ENCODE results near the gene EPX. TPM values are rescaled to one million over a fixed set of nuclear protein-coding genes. Genes with fewer than 3 reads are reported as not detected.

The EPX gene
- total RNA-seq, 6 experiments from 2014 or later = not detected

GRCh38 chr17:58253082-58253481 lies 60.6 kb downstream of the EPX start:
- H3K36me3 Mint-ChIP-seq (ENCODE audit: low read depth) = no peaks in the 10 kb centered on the region
- H3K4me1 Mint-ChIP-seq (ENCODE audit: low read depth) = no peaks in the 10 kb centered on the region
- no peak for TF ChIP-seq CTCF (IDR thresholded peaks at IDR 0.05)
- no peaks in the 10 kb centered on the region for H3K9me3 Mint-ChIP-seq
- no peak overlapping the region for H3K27ac Mint-ChIP-seq
- H3K27me3 Mint-ChIP-seq (ENCODE audit: insufficient read depth) = peaks cover 35% of the 10 kb centered on the region
- no peak overlapping the region for H3K4me3 Mint-ChIP-seq
- DNase-seq = no peak

Other genes with a start within 250 kb of the EPX start
- 10 to 100 TPM; 34.0 to 41.0 (median 34.9) TPM for gene CUEDC1, start 237.3 kb upstream of the EPX start, total RNA-seq (2021; fragmentation: NEBNext Ultra II Directional; extraction: Animal tissue kit (Norgen Biotek cat#: 25700))
- 10 to 100 TPM; 41.7 to 56.5 (median 51.8) TPM for gene VEZF1, start 204.5 kb upstream of the EPX start, total RNA-seq (2021; fragmentation: NEBNext Ultra II Directional; extraction: Animal tissue kit (Norgen Biotek cat#: 25700))
- 100 to 1,000 TPM; 216 to 296 (median 271) TPM for gene SRSF1, start 185.5 kb upstream of the EPX start, total RNA-seq (2021; fragmentation: NEBNext Ultra II Directional; extraction: Animal tissue kit (Norgen Biotek cat#: 25700))
- gene DYNLL2, start 109.3 kb upstream of the EPX start, total RNA-seq (2021; fragmentation: NEBNext Ultra II Directional; extraction: Animal tissue kit (Norgen Biotek cat#: 25700)) = 10 to 100 TPM; 31.8 to 38.9 (median 35.5) TPM
- gene OR4D1, start 44.3 kb upstream of the EPX start, total RNA-seq (2021; fragmentation: NEBNext Ultra II Directional; extraction: Animal tissue kit (Norgen Biotek cat#: 25700)) = not detected
- gene OR4D2, start 25.7 kb upstream of the EPX start, total RNA-seq (2021; fragmentation: NEBNext Ultra II Directional; extraction: Animal tissue kit (Norgen Biotek cat#: 25700)) = not detected
- gene MKS1, start 26.5 kb downstream of the EPX start, total RNA-seq (2021; fragmentation: NEBNext Ultra II Directional; extraction: Animal tissue kit (Norgen Biotek cat#: 25700)) = 10 to 100 TPM in 1 of 6 experiments, 1 to 10 TPM in 5; 8.3 to 10.4 (median 8.9) TPM
- gene LPO, start 45.9 kb downstream of the EPX start, total RNA-seq (2021; fragmentation: NEBNext Ultra II Directional; extraction: Animal tissue kit (Norgen Biotek cat#: 25700)) = not detected
- gene MPO, start 88.2 kb downstream of the EPX start, total RNA-seq (2021; fragmentation: NEBNext Ultra II Directional; extraction: Animal tissue kit (Norgen Biotek cat#: 25700)) = not detected
- 1 to 10 TPM in 4 of 6 experiments, under 1 TPM in 2; 0.50 to 1.8 (median 1.3) TPM for gene TSPOAP1, start 136.1 kb downstream of the EPX start, total RNA-seq (2021; fragmentation: NEBNext Ultra II Directional; extraction: Animal tissue kit (Norgen Biotek cat#: 25700))
- 100 to 1,000 TPM in 4 of 6 experiments, 10 to 100 TPM in 2; 95.6 to 110 (median 105) TPM for gene SUPT4H1, start 159.5 kb downstream of the EPX start, total RNA-seq (2021; fragmentation: NEBNext Ultra II Directional; extraction: Animal tissue kit (Norgen Biotek cat#: 25700))
- not detected for gene RNF43, start 224.8 kb downstream of the EPX start, total RNA-seq (2021; fragmentation: NEBNext Ultra II Directional; extraction: Animal tissue kit (Norgen Biotek cat#: 25700))